ENCODE measurements around the gene CARNS1.

DNA sequence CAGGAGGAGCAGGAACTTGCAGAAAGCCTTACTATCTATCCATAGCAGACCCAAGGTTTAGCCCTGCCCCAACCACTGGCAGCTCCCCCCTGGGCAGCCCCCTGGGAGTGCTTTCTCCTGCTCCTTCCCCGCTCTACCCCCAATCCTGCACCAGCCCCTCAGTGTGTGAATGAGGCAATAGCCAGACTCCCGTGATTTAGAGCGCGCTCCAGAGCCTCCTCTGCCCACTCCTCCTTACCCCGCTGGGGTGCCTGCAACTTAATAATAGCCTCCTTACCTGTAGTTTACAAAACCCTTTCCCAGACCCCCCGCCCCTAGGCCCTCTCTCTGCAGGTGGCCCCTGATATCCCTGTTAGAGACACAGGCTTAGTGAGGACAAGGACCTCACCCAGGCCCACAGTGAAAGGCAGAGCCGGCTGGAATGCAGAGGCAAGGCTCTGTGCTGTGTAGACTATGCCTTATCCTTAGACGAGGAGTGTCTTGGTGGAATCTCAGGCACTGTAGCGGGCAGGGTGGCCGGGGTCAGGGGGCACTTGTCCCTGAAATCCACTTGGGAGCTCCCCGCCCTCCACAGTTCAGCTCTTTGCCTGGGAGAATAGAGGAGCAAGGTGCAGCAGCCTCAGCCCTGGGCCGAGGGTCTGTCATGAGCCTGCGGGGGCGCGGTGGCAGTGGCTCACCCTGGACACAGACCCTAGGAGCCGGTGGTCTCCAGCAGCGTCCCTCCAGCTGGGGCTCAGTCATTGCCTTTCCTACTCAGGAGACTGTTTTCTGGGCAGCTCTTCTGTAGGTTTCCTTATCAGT lies 4.3 kb upstream of the CARNS1 start:
- TF ChIP-seq SUZ12 (IDR thresholded peaks at IDR 0.05; ENCODE audit: extremely low read depth, insufficient read depth, insufficient read length) (no peak), ZNF274 (IDR thresholded peaks at IDR 0.05; ENCODE audit: low read depth, low read length) (no peak), YY1 (IDR thresholded peaks at IDR 0.05; ENCODE audit: insufficient read depth, insufficient read length) (no peak)
